Astrocyte of the hippocampus (primary cell): ENCODE results near the gene SMC5.
"Not testable (repeated sequence)": the region's sequence is repeated elsewhere in the genome, so short reads cannot be mapped to it uniquely, and the experiment has no call there.

Source experiments
- DNase-seq: peaks from one replicate; pipeline ENCODE4 v3.0.0; 2011; ENCODE audit warnings: low read depth, low spot score

Gene SMC5

GRCh38 chr9:70258692-70259511 is at the start of gene SMC5:
Gene SMC5 (plus strand): TSS chr9:70258978. CDS start chr9:70259079, 101 bp downstream.
- peak; percentile 98 for DNase-seq

GRCh38 chr9:70217029-70217428 is 41.7 kb upstream of the SMC5 start:
- no peak for DNase-seq

GRCh38 chr9:70218767-70219166 is 40.0 kb upstream of the SMC5 start:
- DNase-seq: no peak

GRCh38 chr9:70220216-70220615 is 38.6 kb upstream of the SMC5 start:
- no peak for DNase-seq

- no peak for DNase-seq
Measured at GRCh38 chr9:70222354-70222753, 36.4 kb upstream of the SMC5 start.

- no peak for DNase-seq
Measured at GRCh38 chr9:70228118-70228517, 30.7 kb upstream of the SMC5 start.

GRCh38 chr9:70228611-70229010 is 30.2 kb upstream of the SMC5 start:
- no peak for DNase-seq

- peak; percentile 36 for DNase-seq
Measured at GRCh38 chr9:70229026-70229425, 29.8 kb upstream of the SMC5 start.

- DNase-seq: peak; percentile 45
Measured at GRCh38 chr9:70229579-70229978, 29.2 kb upstream of the SMC5 start.

GRCh38 chr9:70232476-70232875 is 26.3 kb upstream of the SMC5 start:
- DNase-seq: no peak

- not testable (repeated sequence) for DNase-seq
Measured at GRCh38 chr9:70234208-70234607, 24.6 kb upstream of the SMC5 start.

GRCh38 chr9:70245952-70246351 is 12.8 kb upstream of the SMC5 start:
- DNase-seq: not testable (repeated sequence)

GRCh38 chr9:70250221-70250620 is 8.6 kb upstream of the SMC5 start:
- no peak for DNase-seq

- no peak for DNase-seq
Measured at GRCh38 chr9:70255486-70255885, 3.3 kb upstream of the SMC5 start.

GRCh38 chr9:70256123-70256551 is 2.6 kb upstream of the SMC5 start:
- DNase-seq: peak; percentile 71

- no peak for DNase-seq
Measured at GRCh38 chr9:70257502-70257901, 1.3 kb upstream of the SMC5 start.

GRCh38 chr9:70257991-70258691 is 637 bp upstream of the SMC5 start:
- peak; percentile 69 for DNase-seq

- no peak for DNase-seq
Measured at GRCh38 chr9:70259512-70259802, 679 bp downstream of the SMC5 start.

- no peak for DNase-seq
Measured at GRCh38 chr9:70260007-70260443, 1.2 kb downstream of the SMC5 start.

GRCh38 chr9:70260606-70261005 is 1.8 kb downstream of the SMC5 start:
- no peak for DNase-seq

- DNase-seq: peak; percentile 21
Measured at GRCh38 chr9:70261131-70261870, 2.5 kb downstream of the SMC5 start.

GRCh38 chr9:70262366-70262765 is 3.6 kb downstream of the SMC5 start:
- DNase-seq: no peak
